CD4-positive, alpha-beta T cell treated with Interleukin-17A for 4 hours (primary cell): ENCODE data around the gene APOL4.
"Not testable (repeated sequence)": the region's sequence is repeated elsewhere in the genome, so short reads cannot be mapped to it uniquely, and the experiment has no call there.

Experiments used
- DNase-seq: peaks from one replicate; pipeline ENCODE4 v3.0.0-alpha.2; 2020; ENCODE audit warnings: mixed read lengths

APOL4 gene

GRCh38 chr22:36229649-36230048 lies 28.0 kb upstream of the APOL4 start:
- not testable (repeated sequence) for DNase-seq

DNA sequence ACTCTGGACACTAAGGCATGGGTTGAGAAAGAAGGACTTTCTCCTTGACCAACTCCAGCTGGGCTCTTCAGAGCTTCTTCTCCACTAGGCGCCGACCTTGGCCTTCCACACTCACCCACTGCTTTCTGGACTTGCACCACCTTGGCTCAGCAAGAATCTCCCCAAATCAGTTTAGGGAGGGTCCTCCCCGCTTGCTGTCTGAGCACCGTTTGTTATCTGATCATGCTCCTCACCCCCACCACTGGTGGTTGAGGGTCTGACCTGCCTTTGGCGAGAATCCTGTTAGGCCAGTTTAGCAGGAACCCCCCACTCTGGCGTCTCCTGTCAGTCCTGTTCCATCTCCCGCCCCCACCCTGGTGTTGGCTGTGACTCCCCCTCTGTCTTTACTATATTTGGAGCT lies 27.3 kb upstream of the APOL4 start:
- DNase-seq = no peak

DNA sequence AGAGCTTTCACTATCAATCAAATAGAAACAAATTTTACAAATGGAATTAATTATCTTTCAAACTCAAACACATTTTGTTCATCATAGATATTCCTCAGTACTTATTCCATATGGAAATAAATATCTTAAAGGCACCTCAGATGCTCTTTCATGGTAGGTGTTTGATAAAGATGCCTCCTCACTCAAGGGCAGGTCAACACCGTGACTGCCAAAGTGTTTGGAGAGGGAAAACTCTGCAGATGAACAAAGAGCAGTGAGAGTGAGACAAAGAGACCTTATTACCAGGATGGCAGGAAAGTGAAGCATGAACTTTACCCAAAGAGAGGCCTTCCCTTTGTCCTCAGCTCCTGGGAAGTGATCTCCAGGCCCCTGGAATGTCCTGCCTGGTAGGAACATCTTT lies 26.8 kb upstream of the APOL4 start:
- DNase-seq = not testable (repeated sequence)

- DNase-seq = no peak
These were observed 26.2 kb upstream of the APOL4 start for GRCh38 chr22:36227806-36228205.

- DNase-seq = no peak
These were observed 25.8 kb upstream of the APOL4 start for GRCh38 chr22:36227396-36227795.

- no peak for DNase-seq
These were observed 24.6 kb upstream of the APOL4 start for GRCh38 chr22:36226189-36226588.

DNA sequence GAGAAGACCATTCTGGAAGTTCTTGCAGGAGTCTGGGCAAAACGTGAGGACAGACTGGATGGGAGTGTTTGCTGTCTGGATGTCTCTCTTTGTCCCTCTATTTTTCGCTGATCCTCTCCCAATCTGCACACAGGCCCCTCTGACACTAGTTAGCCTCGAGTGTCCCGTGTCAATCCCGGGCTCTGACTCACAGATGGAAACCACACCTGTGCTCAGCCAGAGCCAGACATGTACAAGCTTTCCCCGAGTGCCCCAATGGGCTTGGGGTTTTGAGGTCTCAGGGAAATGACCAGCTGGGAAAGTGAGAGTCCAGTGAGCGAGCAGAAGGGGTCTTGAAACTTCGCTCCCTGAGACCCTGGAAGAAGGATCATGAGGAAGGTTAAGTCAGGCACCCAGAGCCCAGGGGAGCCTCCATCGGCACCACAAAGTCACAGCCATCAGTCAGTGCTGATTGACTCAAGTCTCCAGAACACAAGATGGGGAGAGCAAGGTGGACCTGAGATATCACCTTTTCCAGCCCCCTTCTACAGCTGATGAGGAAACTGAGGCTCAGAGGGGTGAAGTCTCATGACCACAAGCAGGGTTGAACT lies 23.8 kb upstream of the APOL4 start:
- DNase-seq = no peak

DNA sequence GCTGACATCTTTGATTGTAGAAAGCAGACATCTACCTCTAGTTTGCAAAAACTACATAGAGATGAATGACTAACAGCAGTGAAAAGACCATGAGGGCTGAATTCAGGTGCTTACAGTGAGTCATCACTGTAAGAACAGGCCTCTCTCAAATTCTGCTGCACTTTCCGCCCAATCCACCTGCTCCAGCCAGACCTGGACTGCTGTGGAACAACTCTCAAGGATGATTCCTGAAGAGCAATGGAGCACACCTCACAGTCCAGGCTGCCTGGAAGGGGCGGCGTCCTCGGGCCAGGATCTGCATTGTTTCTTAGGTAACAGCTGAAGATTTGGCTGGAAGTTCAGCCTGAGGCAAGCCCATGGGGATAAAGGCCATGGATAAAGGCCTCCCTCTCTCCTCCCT lies 22.6 kb upstream of the APOL4 start:
- DNase-seq = no peak

DNA sequence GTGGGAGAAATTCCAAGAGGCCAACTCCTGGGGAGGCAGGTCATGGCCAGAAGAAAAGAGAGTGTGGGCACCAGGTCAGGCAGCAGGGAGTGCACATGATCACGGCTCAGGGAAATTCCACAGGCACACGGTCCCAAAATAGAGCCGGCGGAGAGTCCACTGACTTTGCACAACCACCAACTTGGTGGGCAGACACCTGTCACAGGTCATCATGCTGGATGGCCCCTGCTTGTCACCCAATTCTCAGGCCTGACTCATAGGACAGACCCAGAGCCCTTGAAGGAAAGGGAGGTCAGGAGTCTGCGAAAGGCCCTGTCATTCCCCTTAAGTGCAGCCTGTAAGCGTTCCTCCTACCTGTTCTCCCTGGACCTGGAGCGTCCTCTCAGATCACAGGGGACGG lies 21.9 kb upstream of the APOL4 start:
- no peak for DNase-seq

DNA sequence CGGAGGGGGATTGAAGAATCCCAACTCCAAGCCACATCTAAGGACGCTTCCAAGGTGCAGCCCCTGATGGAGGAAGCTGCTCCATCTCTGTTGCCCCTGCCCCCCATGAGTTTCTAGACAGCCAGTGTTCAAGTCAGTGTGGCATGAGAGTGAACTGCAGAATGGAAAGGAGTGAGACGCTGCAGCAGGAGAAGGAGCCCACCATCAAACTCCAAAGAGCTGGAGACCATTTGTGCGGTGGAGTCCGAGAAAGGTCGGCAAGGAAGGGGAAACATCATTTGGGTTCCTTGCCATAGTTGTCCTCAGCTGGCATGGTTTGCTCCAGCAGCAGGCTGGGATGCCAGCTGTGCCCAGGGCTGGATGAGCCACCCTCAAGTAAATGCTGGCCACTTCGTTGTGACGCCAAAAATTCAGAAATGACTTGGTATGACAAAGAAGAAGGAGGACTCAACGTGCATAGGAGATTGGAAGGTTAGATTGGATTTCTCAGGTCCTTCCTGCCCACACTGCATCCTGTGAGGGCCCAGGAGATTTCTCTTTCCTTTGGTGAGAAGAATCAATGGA lies 21.4 kb upstream of the APOL4 start:
- DNase-seq = no peak

DNA sequence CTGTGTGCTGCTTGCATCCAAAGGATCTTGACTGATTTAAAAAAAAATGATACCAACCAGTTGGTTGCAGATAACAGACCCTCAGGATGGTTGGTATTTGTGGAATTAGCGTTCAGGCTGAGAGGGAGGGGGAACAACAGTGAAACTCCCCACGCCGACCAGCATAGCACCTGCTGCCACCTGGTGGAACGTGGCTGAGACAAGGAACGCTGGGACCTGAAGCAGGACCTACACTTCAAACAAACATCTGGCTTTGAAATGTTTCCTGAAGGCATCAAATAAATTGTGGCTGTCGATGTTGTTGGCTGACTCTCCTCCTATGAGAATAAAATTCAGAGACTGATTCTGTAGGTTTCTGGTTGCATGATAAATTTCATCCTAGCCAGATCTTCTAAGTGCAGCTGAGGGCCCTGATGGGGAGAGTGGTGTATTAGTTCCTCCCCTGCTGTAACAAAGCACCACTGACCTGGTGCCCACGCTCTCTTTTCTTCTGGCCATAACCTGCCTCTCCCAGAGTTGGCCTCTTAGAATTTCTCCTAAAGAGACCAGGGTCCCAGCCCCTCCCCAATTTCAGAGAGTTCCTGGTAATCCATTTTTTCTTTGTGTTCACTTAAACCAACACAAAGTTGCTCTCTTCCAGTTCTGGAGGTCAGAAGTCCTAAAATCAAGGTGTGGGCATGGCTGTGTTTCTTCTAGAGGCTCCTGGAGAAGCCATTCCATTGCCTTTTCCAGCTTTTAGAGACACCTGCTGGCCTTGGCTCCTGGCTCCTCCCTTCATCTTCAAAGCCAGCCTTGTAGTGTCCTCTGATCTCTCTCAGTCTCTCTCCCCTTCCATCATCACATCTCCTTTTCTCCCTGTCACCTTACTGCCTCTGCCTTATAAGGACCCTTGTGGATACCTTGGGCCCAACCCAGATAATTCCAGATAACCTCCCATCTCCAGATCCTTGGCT lies 20.5 kb upstream of the APOL4 start:
- DNase-seq = peak; percentile 72

DNA sequence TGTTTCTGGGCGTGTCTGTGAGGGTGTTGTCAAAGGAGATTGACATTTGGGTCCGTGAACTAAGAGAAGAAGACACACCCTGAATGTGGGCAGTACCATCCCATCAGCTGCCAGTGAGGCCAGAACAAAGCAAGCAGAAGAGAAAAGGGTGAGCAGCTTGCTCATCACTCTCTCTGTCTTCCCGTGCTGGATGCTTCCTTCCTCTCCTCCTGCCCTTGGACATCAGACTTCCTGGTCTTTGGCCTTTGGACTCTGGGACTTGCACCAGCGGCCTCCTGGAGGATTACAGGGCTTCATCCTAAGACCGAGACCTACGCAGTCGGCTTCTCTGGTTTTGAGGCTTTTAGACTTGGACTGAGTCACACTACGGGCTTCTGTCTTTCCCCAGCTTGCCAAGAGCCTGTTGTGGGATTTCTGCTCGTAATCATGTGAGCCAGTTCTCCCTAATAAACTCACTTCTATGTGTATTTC lies 18.9 kb upstream of the APOL4 start:
- no peak for DNase-seq

GRCh38 chr22:36218648-36219193 lies 17.1 kb upstream of the APOL4 start:
- DNase-seq = no peak

DNA sequence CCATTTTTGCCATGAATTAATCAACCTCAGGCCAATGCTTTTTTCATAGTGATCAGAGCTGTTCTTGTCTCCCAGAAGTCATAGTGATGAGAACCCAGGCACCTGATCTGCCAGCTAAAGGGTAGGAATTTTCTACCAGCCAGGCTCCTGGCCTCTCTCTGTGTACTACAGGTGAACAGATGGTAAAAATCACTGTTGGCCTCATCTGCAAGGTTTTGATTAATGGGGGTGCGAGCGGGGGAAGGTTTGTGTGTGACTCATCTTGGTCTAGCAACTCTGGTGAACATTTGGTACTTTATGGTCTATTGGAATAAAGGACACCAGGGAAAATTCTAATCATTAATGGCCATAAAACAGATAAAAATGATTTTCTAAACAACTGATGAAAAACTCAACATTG lies 14.4 kb upstream of the APOL4 start:
- no peak for DNase-seq

DNA sequence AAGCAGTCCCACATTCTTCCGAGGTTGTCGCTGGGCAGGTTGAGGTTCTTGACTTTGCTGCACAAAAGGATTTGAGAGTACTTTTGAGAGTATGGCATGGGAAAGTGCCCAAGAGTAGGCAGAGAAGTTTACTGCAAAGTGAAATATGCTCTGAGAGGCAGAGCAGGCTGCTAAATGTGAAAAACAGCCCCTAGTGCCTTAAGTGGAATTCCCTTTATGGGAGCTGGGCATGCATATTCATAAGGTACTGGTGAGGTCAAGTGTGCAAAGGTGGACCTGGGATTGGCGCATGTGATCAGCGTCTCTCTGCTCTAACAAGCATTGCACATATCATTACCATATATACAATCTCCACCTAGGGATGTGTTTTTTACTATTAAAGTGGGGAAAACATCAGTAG lies 12.0 kb upstream of the APOL4 start:
- no peak for DNase-seq

DNA sequence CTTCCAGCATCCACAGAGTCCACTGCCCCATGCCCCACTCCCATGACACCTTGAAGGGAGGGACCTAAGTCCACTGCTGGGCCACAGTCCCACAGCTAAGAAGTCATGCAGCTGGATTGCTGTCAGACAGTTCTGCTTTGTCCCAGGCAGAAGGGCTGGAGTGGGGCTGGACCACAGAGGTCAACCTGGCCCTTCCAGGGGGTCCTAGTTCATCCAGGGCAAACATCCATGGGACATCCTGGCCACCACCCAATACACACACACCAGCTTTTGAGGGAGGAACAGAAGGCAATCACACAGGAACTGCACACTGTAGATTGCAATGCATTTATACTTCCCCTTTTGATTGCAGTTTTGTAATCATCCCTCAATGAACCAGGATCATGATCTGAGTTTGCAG lies 11.3 kb upstream of the APOL4 start:
- DNase-seq = no peak

DNA sequence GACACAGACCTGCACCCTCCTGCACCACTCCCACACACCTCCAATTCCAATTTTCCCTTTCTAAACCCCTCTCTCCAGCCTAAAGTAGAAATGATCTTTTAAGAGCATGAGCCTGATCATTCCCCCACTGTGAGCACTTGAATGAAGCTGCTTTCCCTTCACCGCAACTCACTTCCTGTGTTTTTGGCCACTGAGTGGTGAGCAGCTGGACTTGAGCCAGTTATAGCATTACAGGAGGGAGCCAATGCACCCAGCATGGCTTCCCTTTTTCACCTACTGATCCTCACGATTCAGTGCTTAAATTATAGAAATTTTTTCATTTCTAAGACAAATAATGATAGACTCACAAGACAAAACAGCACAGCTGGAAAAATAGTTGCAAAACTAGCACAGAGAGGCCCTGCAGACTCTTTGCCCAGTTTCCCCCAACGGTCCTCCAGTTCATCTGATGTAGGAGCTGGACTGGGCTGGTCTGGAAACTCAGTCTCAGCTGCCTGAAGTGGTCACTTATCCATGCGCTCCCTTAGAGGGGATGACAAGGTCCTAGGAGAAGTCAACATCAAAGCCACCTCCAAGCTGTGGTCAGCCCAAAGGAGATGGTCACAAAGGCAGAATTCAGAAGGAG lies 9.7 kb upstream of the APOL4 start:
- no peak for DNase-seq

DNA sequence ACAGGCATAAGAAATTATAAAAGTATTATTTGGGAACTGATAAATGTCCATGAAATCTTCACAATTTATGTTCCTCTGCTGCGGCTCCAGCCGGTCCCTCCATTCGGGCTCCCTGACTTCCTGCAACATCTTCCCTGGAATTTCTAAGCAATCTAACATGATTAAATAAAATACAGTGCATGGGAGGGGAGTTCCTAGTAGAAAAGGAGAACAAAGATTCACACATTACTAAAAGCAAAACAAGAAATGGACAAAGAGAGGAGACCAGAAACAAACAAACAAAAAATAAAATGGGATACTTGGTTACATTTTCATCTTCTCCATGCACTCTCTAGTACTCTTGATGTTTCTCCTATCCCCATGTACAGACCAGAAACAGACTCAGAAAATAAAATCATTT lies 8.6 kb upstream of the APOL4 start:
- no peak for DNase-seq

GRCh38 chr22:36209488-36209908 lies 7.9 kb upstream of the APOL4 start:
- not testable (repeated sequence) for DNase-seq

GRCh38 chr22:36208914-36209313 lies 7.3 kb upstream of the APOL4 start:
- no peak for DNase-seq

- DNase-seq = no peak
These were observed 6.7 kb upstream of the APOL4 start for GRCh38 chr22:36208162-36208765.

GRCh38 chr22:36206255-36206654 lies 4.6 kb upstream of the APOL4 start:
- DNase-seq = no peak

- DNase-seq = not testable (repeated sequence)
These were observed 4.0 kb upstream of the APOL4 start for GRCh38 chr22:36205573-36205972.
